ENCODE data around the gene GFY. TPM values are rescaled to one million over a fixed set of nuclear protein-coding genes. Genes with fewer than 3 reads are reported as not detected.

Gene GFY
- total RNA-seq, 3 donors from 2014 or later, result not detected

DNA sequence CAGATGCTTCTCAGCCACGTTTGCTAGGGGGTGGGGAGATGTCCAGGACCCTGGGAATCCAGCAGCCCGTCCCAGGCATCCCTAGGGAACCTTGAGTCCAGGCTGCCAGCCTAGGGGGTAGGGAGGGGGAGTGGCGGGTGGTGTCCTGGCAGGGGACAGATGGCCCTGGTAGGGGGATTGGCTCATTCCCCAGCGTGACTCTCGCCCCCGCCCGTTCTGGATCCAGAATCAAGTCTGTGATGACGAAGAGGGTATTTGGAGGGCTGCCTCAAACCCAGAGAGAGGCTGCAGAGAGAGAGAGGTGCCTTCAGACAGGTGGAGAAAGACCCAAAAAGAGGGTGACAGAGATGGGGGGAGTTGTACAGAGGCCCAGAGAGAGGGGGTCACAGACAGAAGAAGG is 12.0 kb downstream of the GFY start:
- Histone ChIP-seq H3K4me1 (no peaks in the 10 kb centered on the region), H3K4me3 (no peak overlapping the region), H3K36me3 (no peaks in the 10 kb centered on the region), H3K27me3 (peaks cover 0 to 65% of the 10 kb centered on the region in 2 donors), H3K27ac (no peak overlapping the region), H3K9me3 (no peaks in the 10 kb centered on the region)
- intact Hi-C loops (cut with DNase I; ENCODE audit: low total_unique reads), result loop anchor here (10.0 kb wide), 1 partner anchor 182 kb away; no protein-coding TSS in a partner anchor
- DNase-seq (ENCODE audit: low spot score in 2 of 2), result no peak
- no peak for TF ChIP-seq POLR2A (IDR thresholded peaks at IDR 0.05)
- TF ChIP-seq POLR2AphosphoS5 (IDR thresholded peaks at IDR 0.05), result no peak
- TF ChIP-seq, protein P1, sequence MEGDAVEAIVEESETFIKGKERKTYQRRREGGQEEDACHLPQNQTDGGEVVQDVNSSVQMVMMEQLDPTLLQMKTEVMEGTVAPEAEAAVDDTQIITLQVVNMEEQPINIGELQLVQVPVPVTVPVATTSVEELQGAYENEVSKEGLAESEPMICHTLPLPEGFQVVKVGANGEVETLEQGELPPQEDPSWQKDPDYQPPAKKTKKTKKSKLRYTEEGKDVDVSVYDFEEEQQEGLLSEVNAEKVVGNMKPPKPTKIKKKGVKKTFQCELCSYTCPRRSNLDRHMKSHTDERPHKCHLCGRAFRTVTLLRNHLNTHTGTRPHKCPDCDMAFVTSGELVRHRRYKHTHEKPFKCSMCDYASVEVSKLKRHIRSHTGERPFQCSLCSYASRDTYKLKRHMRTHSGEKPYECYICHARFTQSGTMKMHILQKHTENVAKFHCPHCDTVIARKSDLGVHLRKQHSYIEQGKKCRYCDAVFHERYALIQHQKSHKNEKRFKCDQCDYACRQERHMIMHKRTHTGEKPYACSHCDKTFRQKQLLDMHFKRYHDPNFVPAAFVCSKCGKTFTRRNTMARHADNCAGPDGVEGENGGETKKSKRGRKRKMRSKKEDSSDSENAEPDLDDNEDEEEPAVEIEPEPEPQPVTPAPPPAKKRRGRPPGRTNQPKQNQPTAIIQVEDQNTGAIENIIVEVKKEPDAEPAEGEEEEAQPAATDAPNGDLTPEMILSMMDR (IDR thresholded peaks at IDR 0.05), result no peak

DNA sequence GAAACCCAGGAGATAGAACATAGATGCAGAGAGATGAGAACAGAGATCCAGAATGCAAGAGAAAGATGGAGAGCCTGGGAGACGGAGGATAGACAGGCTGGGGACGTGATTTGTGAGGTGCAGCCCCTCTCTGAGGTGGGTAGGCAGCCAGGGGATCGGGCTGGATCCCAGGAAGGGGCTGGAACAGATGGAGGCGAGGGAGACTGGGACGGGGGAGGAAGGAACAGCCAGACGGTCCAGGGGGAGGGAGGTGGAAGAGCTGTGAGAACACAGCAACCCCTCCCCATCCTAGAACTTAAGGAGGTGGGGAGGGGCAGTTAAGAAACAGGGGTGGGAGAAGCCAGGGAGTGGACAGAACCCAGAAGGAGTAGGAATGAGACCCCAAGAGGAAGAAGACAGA is 13.1 kb downstream of the GFY start:
- Histone ChIP-seq H3K4me1 (peaks cover 0 to 2% of the 10 kb centered on the region in 2 donors), H3K36me3 (no peaks in the 10 kb centered on the region), H3K27me3 (peaks cover 0 to 55% of the 10 kb centered on the region in 2 donors), H3K27ac (no peak overlapping the region), H3K4me3 (no peak overlapping the region), H3K9me3 (no peaks in the 10 kb centered on the region)
- intact Hi-C loops (cut with DNase I; ENCODE audit: low total_unique reads), result loop anchor here (10.0 kb wide), 1 partner anchor 183 kb away; no protein-coding TSS in a partner anchor
- TF ChIP-seq POLR2A (IDR thresholded peaks at IDR 0.05), result no peak
- TF ChIP-seq POLR2AphosphoS5 (IDR thresholded peaks at IDR 0.05), result no peak
- TF ChIP-seq, protein P1 (IDR thresholded peaks at IDR 0.05), result no peak
- no peak for DNase-seq (ENCODE audit: low spot score in 2 of 2)

DNA sequence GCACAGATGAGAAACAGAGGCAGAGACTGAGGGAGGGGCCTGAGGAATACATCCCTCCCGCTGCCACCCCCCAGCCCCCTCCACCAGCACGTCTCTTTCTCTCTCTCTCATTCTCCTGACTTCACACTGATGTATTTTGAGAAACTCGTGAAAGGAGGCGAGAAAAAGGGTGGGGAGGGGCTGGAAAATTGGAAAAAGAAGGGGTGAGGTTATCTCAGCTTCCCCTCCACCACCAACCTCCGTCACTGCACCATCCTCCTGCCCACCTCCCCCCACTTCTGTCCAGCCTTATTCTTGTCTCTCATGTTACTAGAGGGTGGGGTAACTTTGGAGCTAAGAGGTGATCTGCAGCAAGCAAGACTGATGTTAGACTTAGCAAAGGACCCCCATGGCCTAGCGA is 14.6 kb downstream of the GFY start:
- peaks cover 0 to 4% of the 10 kb centered on the region in 2 donors for H3K4me1 ChIP-seq
- H3K27me3 ChIP-seq, result peaks cover 0 to 42% of the 10 kb centered on the region in 2 donors
- H3K4me3 ChIP-seq, result no peak overlapping the region
- no peak for DNase-seq (ENCODE audit: low spot score in 2 of 2)
- H3K27ac ChIP-seq, result no peak overlapping the region
- TF ChIP-seq POLR2A (IDR thresholded peaks at IDR 0.05) (no peak), POLR2AphosphoS5 (IDR thresholded peaks at IDR 0.05) (no peak)
- TF ChIP-seq, protein P1 (IDR thresholded peaks at IDR 0.05), result no peak
- intact Hi-C loops (cut with DNase I; ENCODE audit: low total_unique reads), result loop anchor here (10.0 kb wide), 1 partner anchor 185 kb away; no protein-coding TSS in a partner anchor
- H3K9me3 ChIP-seq, result no peaks in the 10 kb centered on the region
- no peaks in the 10 kb centered on the region for H3K36me3 ChIP-seq

DNA sequence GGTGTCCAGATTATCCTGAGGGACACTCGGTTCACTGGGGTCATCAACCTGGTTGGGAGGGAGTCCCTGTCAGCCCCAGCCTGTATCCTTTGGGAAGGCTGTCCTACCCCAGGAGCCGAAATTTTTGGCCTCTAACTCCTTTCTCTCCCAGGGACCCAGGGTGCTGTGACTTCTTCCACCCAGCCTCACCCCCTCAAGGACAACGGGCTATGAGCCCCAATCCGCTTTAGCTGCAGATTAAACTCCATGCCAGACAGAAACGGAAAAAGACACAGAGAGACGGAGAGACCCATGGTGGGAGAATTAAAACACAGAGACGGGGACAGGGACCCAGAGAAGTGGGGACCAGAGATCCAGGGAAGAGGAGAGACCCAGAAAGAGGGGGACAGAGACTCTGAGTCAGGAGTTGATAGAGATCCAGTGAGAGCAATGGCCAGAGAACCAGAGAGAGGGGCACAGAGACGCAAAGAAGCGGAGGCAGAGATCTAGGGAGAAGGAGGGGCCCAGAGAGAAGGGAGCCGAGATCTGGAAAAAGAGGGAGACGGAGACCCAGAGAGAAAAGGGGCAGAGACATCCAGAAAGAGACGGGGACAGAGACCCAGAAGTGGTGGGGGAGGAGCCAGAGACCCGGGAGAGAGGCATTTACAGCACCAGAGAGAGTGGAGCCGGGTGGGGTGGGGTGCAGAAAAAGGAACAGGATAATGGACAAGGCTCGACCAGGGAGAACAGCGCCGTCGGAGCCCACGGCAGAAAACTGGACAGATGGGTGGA is 15.4 kb downstream of the GFY start:
- intact Hi-C loops (cut with DNase I; ENCODE audit: low total_unique reads), result no loop called here
- Histone ChIP-seq H3K27me3 (peaks cover 0 to 41% of the 10 kb centered on the region in 2 donors), H3K4me1 (peaks cover 0 to 4% of the 10 kb centered on the region in 2 donors), H3K36me3 (no peaks in the 10 kb centered on the region), H3K4me3 (peak overlapping the region; percentile 62 to 91 (median 69)), H3K27ac (peak overlapping the region in 1 of 2 donors; percentile 48), H3K9me3 (no peaks in the 10 kb centered on the region)
- no peak for DNase-seq (ENCODE audit: low spot score in 2 of 2)
- TF ChIP-seq POLR2A (IDR thresholded peaks at IDR 0.05) (no peak), POLR2AphosphoS5 (IDR thresholded peaks at IDR 0.05) (no peak)
- TF ChIP-seq, protein P1 (IDR thresholded peaks at IDR 0.05), result no peak

Measured in breast epithelium (tissue), 4 donors.